Progenitor cell of endocrine pancreas (in vitro differentiated cells): ENCODE results near the gene DHRS1. TPM values are rescaled to one million over a fixed set of nuclear protein-coding genes. Genes with fewer than 3 reads are reported as not detected.

Experiments
- DNase-seq: peaks from one replicate; pipeline ENCODE4 v3.0.0; 2021; ENCODE audit warnings: low spot score; ENCODE audit not compliant: unreplicated experiment
- H3K27ac Mint-ChIP-seq: 2 replicates; pipeline ENCODE4 v1.8.0; 2021; ENCODE audit warnings: mild to moderate bottlenecking, moderate library complexity, mixed read lengths
- H3K27me3 Mint-ChIP-seq: 2 replicates; pipeline ENCODE4 v1.8.0; 2021; ENCODE audit warnings: mixed read lengths
- H3K36me3 Mint-ChIP-seq: 2 replicates; pipeline ENCODE4 v1.8.0; 2022; ENCODE audit warnings: mixed read lengths; ENCODE audit not compliant: insufficient read depth
- H3K4me1 Mint-ChIP-seq: 2 replicates; pipeline ENCODE4 v1.8.0; 2021; ENCODE audit warnings: low read depth, mixed read lengths
- H3K4me3 Mint-ChIP-seq: 2 replicates; pipeline ENCODE4 v1.8.0; 2021; ENCODE audit warnings: low read depth, mild to moderate bottlenecking, moderate library complexity, mixed read lengths
- H3K9me3 Mint-ChIP-seq: 2 replicates; pipeline ENCODE4 v1.8.0; 2021; ENCODE audit warnings: low read depth, mixed read lengths
- total RNA-seq: library from RNA; stranded (reverse); gene quantifications from 2 replicates; pipeline ENCODE4 v1.2.1, GENCODE V29; 2021
- TF ChIP-seq, protein P1 (sequence below): fragments of 200-600 bp; sonication (generic); IDR thresholded peaks from one replicate; pipeline ENCODE4 v1.5.0; 2021; ENCODE audit warnings: antibody characterized with exemption, mild to moderate bottlenecking; ENCODE audit not compliant: unreplicated experiment

The DHRS1 gene
- total RNA-seq, 1 donor from 2014 or later, result 33.4 TPM

DNA sequence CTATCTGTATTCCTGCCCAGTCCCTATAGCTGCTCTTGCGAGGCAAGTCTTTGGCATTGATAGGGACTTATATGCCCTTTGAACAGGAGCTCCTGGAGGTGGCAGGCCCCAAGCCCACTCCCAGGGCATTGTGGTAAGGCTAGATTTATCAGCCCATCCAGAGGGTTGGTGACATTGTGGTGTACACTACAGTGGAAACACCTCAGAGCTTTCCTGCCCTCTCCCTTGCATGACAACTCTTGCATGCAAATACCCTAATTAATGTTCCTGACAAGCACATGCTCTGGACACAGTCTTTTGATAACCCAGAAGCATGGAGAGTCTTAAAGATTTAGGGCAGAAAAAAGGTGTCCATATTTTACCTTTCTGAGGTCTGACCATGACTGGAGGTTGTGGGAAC is 41.0 kb upstream of the DHRS1 start:
- H3K27ac Mint-ChIP-seq, result no peak overlapping the region
- H3K4me1 Mint-ChIP-seq, result peaks cover 2% of the 10 kb centered on the region
- DNase-seq, result no peak
- no peak overlapping the region for H3K4me3 Mint-ChIP-seq
- H3K27me3 Mint-ChIP-seq, result peaks cover 84% of the 10 kb centered on the region
- TF ChIP-seq, protein P1, sequence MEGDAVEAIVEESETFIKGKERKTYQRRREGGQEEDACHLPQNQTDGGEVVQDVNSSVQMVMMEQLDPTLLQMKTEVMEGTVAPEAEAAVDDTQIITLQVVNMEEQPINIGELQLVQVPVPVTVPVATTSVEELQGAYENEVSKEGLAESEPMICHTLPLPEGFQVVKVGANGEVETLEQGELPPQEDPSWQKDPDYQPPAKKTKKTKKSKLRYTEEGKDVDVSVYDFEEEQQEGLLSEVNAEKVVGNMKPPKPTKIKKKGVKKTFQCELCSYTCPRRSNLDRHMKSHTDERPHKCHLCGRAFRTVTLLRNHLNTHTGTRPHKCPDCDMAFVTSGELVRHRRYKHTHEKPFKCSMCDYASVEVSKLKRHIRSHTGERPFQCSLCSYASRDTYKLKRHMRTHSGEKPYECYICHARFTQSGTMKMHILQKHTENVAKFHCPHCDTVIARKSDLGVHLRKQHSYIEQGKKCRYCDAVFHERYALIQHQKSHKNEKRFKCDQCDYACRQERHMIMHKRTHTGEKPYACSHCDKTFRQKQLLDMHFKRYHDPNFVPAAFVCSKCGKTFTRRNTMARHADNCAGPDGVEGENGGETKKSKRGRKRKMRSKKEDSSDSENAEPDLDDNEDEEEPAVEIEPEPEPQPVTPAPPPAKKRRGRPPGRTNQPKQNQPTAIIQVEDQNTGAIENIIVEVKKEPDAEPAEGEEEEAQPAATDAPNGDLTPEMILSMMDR, result no peak
- H3K36me3 Mint-ChIP-seq, result no peaks in the 10 kb centered on the region
- no peaks in the 10 kb centered on the region for H3K9me3 Mint-ChIP-seq

DNA sequence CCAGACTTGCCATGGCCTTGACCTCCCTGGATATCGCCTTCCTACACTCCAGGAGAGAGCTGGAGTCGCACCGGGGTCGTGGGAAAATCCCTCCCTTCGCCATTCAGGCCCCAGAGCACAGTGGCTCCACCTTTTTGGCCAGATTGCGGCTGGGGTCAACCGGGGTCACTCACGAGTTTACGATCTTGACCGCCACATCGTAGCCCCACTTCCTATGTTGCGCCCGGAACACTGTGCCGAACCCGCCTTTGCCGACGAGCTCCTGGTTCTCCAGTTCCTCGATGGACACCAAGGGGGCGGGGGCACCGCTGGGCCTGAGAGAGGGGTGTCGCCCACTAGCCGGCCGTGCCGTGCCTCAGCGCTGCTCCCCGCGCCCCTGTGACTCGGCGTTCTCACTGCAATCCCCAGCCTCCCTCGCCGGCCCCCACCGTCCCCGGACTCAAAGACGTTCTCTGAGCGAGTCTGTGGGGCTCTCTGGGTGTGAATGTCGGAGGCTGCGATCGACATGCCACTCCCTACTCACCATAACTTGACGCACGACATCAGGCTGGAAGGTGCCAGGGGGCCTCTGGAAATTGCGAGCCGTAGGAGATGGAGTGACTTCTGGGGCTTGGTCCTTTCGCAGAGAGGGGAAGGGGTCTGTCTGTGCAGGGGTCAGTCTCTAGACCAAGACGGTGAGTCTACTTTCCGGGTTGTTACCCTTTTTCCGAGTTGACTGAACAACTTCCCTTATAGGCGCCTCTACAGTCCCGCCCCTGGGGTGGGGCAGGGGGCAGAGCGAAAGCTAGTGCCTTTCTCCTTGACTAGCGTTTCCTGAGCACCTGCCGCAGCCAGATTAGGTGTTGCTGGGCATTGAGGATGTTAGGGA is 39.9 kb upstream of the DHRS1 start, which contains the start of gene RIPK3:
Gene RIPK3 (minus strand): TSS at position 708 of the 868 bp plus-strand sequence. CDS start 165 bp downstream, at position 543.
- peaks cover 2% of the 10 kb centered on the region for H3K4me1 Mint-ChIP-seq
- DNase-seq, result no peak
- TF ChIP-seq, protein P1, result no peak

DNA sequence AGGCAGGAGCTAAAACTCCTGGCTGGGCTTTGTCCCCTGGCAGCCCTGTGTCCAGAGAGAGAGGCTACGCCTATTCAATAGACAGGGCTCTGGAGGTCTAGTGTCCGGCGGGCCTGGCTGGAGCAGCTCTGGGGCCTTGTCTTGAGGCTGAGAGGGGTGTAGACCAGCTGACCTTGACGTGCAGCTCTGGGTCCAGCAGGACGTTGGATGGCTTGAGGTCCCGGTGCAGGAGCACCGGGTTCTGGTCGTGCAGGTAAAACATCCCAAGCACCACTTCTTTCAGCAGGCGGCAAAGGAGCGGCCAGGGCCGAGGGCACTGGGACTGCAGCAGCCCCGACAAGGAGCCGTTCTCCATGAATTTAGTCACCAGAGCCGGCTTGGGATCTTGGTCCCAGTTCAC is 39.3 kb upstream of the DHRS1 start:
- H3K4me1 Mint-ChIP-seq, result peaks cover 2% of the 10 kb centered on the region
- TF ChIP-seq, protein P1, result no peak
- no peak for DNase-seq
- no peaks in the 10 kb centered on the region for H3K36me3 Mint-ChIP-seq
- no peak overlapping the region for H3K4me3 Mint-ChIP-seq
- H3K9me3 Mint-ChIP-seq, result no peaks in the 10 kb centered on the region
- H3K27ac Mint-ChIP-seq, result no peak overlapping the region
- peaks cover 86% of the 10 kb centered on the region for H3K27me3 Mint-ChIP-seq

More for the DNA sequence above, 39.9 kb upstream of the DHRS1 start, which contains the start of gene RIPK3:
- no peaks in the 10 kb centered on the region for H3K9me3 Mint-ChIP-seq
- H3K4me3 Mint-ChIP-seq, result peak within 1 kb of the TSS; percentile 68
- H3K27me3 Mint-ChIP-seq, result peaks cover 84% of the 10 kb centered on the region
- H3K27ac Mint-ChIP-seq, result no peak within 1 kb of the TSS
- H3K36me3 Mint-ChIP-seq, result no peaks in the 10 kb centered on the region

DNA sequence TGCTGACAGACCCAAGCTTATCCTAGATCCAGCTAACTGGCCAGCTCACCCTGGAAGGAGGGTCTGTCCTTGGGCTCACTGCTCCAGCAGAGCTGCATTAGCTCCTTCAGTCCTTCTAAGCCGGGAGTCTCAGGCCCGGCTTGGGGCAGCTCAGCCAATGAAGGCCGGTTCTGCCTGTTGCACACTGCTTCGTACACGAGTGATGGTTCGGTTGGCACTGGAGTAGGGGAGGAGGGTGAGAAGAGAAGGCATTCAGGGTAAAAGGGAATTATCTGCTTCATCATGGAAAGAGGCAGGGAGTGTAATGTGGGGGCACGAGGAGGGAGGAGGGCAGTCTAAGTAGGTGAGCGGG is 38.2 kb upstream of the DHRS1 start:
- H3K4me3 Mint-ChIP-seq, result peak overlapping the region; percentile 21
- H3K36me3 Mint-ChIP-seq, result no peaks in the 10 kb centered on the region
- H3K4me1 Mint-ChIP-seq, result peaks cover 2% of the 10 kb centered on the region
- no peaks in the 10 kb centered on the region for H3K9me3 Mint-ChIP-seq
- no peak for DNase-seq
- TF ChIP-seq, protein P1, result no peak
- no peak overlapping the region for H3K27ac Mint-ChIP-seq
- H3K27me3 Mint-ChIP-seq, result peaks cover 90% of the 10 kb centered on the region

DNA sequence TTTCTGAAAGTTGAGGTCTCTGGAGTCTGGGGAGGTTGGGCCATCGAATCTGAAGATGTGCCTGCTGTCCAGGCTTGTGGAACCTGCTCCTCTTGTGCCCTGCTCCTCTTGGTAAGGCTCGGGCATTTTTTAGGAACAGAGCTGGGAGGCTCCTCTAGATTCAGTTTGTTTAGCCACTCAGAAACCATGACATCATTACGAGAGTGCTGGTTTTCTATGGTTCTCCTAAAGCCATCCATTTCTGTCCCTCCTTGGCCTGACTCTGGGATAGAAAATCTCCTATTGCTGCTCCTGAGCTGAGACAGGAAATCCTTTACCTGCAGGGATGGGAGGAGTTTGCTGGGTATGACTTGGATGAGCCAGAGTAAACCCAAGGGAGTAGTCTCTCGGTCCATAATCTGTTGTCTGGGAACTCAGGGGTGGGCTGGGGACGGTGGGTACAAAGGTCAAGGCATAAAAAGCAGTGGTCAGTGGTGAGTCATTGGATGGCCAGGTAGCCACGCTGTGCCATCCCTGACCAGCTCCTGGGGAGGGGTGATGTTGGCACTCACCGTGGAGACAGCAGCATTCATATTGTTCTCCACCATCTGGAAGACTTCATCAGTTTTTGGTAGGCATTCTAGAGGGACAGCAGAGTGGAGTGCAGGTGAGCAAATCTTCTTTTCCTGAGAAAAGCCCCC is 37.7 kb upstream of the DHRS1 start:
- H3K36me3 Mint-ChIP-seq, result no peaks in the 10 kb centered on the region
- TF ChIP-seq, protein P1, result no peak
- no peaks in the 10 kb centered on the region for H3K9me3 Mint-ChIP-seq
- H3K4me1 Mint-ChIP-seq, result peaks cover 4% of the 10 kb centered on the region
- peak overlapping the region; percentile 14 for H3K27ac Mint-ChIP-seq
- peaks cover 91% of the 10 kb centered on the region for H3K27me3 Mint-ChIP-seq
- no peak overlapping the region for H3K4me3 Mint-ChIP-seq
- DNase-seq, result no peak
